GM18873 (cell line): ENCODE results near the gene ZNF654.
"Not testable (repeated sequence)": the region's sequence is repeated elsewhere in the genome, so short reads cannot be mapped to it uniquely, and the experiment has no call there.

ENCODE experiments used
- ATAC-seq: cut with Tn5 transposase; IDR thresholded peaks from one replicate; pipeline ENCODE4 v1.9.1; 2021; ENCODE audit warnings: mild to moderate bottlenecking, moderate library complexity, moderate number of reproducible peaks; ENCODE audit not compliant: unreplicated experiment, low FRiP score

ZNF654 gene

DNA sequence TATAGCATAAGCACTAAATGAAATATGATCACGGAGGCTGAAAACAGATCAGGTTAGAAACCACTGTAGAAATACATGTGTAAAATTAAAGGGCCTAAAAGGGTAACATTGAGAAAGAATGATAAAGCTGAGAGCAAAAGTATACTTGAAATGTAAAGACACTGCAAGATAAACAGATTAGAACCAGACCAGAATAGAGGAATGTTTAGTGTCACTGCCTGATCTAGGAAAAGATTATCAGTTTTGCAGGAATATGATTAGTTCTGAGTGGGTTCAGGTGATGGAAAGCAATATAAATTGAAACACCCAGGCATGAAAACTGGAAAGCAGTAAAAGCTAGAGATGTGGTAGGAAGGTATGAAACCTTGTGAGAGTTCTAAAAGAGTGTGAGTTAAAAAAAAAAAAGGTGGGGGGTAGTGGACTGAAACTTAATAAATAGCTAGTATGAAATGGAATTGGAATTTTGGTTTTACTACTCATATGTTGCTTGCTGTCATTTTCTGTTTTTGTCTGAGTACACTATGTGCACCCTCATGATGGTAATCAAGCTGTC lies 74.7 kb downstream of the ZNF654 start:
- no peak for ATAC-seq

DNA sequence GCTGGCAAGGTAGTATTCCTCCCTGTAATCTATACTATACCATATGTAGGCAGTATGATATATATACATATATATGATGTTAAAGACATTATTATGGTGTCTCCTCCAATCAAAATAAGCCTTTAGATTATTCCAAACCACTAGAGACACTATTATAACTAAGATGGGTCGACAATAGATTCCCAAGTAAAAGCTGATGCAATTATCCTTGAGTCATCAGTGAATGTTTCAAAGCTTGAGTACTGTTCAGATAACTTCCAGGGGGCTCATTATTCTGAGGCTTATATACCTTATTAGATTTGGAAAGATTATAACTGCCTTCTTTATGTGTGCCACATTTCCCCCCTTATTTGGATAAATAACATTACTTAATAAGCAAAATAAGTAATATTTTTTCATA lies 78.8 kb downstream of the ZNF654 start:
- ATAC-seq, result no peak

DNA sequence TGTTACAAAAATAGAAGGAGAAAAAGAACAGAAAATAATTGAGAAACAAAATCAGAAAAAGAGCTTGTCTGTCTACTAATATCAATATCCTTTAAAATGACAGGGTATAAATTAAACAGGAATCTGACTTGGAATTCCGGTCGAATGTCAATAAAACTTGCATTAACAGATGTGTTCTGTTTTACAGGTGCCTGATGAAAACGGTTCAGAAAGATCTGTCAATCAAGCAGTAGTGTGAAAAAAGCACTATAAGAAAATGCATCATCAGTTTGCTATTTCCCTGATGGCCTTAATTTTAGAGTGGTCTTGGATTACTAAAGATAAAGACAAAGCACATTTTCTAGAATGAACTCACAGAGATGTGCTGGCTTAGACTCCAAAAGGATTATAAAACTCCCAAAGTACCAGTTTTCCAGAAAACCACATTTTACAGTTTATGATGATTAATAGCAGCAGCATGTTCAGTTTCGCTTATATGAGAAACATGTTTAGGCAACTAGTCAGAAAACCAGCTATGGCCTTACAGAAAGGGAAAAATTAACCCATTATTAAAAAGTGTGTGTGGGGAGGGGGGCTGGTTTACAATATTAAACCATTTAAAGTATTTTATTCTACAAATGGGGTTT lies 82.5 kb downstream of the ZNF654 start:
- ATAC-seq, result no peak

DNA sequence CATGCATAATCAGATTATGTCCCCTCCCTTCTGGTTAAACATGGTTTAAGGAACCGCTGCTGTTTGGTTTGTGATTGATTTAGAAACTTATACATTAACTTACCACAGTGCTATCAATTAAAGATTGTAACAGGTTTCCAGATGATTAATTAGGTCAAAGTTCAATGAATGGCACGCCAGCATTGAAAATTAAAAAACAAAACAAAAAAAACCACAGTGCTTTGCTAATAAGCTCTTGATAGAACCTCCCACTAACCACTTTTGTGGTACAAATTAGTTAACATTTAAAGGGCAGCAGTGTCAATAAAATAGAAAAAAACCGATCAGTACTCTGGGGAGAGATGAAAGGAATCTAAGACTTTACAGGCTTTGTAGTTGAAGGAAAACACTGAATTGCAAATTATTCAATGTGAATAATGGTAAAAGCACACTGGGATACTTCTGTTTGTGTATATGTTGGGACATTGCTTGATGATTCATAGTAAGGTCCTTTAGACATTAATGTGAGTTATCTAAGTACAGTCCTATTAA lies 83.1 kb downstream of the ZNF654 start:
- ATAC-seq, result no peak

DNA sequence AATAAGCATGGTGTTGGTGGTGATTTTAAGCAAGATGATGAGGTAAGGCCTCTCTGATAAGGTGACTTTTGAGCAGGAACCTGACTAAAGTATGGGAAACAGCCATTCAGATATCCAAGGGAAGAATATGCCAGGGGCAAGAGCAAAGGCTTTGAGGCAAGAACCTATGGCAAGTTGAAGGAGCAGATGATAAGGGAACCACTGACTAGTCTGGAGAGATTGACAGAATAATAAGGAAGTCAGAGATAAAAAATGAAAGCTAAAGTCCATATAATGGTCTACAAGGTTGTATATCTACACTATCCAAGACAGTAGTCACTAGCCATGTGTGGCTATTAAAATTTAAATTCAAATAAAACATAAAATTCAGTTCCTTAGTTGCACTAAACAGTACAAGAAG lies 88.2 kb downstream of the ZNF654 start:
- ATAC-seq, result no peak

DNA sequence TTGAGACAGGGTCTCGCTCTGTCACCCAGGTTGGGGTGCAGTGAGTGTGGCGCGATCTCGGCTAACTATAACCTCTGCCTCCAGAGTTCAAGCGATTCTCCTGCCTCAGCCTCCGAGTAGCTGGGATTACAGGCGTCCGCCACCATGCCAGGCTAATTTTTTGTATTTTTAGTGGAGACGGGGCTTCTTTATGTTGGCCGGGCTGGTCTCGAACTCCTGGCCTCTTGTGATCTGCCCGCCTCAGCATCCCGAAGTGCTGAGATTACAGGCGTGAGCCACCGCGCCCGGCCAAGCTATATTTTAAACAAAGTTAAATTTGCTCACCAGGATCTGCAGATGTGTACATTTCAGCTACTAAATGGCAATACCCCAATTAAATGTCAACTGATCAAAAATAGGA lies 89.6 kb downstream of the ZNF654 start:
- no peak for ATAC-seq

DNA sequence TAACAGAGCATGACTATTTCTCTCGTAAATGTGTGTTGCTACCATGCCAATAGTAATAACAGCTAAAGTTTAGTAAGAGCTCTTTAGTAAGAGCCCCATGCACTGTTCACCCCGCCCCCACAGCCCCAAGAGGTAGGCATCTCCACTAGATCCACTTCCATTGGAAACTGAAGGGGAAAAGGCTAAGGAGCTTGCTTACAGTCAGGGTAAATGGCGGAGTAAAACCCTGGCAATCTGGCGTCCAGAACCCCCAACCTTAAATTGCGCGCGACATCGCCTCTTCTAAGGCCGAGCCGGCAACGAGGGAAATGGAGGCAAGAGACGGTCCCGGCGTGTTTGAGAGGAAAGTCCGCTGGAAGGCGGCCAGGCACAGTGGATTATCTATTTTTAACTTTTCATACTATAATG lies 90.0 kb downstream of the ZNF654 start:
- ATAC-seq, result peak; percentile 16

DNA sequence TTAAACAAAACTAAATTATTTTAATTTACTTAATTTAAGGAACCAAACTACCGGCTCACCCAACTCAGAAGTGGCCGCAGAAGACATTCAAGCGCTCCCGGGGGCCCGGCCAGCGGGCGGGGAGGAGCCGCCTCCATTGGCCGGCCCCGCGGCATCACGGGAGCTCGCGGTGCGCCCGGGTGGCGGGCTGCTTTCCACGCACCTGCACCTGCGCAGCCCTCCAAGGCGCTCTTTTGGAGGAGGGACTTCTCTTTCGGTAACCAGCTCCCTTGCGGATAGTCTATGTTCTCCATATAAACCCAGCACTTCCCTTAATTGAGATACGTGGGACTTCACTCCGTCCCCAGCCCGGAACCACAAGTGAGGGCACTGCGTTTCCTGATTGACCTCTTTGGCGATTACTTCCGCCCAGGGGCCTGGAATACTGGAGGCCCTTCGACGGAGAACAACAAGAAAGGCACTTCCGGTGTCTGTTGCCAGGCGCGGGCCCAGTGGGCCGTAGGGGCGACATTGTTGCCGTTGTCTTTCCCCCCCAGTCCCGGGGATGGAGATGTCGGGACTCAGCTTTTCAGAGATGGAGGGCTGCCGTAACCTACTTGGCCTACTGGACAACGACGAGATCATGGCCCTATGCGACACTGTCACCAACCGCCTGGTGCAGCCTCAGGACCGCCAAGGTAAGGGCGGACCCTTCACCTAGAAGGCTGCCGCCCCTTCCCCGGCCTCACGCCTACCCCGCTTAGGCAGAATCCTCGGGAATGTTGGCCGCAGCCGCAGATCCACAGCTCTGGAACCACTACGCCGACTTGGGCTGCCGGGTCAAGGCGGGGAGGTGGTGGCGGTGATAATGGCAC lies 90.7 kb downstream of the ZNF654 start, which contains the start of gene C3orf38:
Gene C3orf38 (plus strand): TSS at position 451 of the 854 bp plus-strand sequence. CDS start 94 bp downstream, at position 545.
- ATAC-seq, result peak; percentile 72

DNA sequence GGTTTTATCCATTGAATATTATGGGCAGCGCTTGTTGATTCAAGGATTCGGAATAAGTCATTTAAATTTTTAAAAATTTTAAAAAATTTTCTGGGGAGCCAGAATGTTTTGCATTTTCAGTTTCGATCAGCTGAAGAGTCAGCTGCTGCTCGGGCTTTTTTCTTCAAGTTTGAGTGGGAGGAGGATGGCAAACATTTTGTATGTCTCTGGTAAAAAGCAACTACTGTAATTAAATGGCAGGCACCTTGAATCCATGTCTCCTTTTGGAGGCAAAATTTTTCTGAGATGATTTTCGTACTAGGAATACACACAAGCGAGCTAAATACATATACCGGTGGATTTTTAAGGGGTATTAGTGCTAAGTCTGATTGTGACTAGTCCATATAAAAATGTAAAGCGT lies 91.3 kb downstream of the ZNF654 start:
- ATAC-seq, result peak; percentile 27

DNA sequence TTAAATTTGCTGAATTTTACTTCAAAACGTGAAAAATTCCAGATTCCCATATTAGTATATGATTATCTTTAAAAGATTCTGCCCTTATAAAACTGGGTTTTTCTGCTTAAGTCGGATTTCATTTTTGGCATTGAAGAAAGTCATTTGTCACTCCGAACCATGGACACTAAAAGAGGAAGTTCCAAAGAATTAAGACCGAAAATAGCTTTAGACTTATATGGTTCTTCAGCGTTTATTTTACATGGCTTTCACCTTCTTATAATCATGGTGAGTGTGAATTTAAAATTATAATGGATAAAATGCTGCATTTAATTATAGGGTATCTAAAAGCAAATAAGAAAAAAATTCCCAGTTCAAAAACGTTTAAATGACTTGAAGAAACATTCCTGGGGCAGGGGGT lies 91.8 kb downstream of the ZNF654 start:
- no peak for ATAC-seq

DNA sequence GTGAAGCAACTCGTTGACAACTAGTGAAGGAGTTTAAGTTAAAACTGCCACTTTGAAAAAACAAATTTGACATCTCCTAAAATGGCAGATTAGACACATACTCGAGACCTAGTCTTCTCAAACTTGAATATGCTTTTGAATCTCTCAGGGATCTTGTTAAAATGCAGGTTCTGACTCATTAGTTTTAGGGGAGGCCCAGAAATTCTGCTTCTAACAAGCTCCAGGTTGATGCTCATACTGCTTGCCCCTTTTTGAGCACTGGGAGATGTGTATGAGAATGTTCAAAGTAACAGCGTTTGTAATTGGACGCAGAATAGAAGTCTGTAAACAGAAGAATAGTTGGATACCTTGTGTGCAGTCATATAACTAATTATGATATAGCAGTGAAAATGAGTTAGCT lies 92.3 kb downstream of the ZNF654 start:
- ATAC-seq, result no peak

DNA sequence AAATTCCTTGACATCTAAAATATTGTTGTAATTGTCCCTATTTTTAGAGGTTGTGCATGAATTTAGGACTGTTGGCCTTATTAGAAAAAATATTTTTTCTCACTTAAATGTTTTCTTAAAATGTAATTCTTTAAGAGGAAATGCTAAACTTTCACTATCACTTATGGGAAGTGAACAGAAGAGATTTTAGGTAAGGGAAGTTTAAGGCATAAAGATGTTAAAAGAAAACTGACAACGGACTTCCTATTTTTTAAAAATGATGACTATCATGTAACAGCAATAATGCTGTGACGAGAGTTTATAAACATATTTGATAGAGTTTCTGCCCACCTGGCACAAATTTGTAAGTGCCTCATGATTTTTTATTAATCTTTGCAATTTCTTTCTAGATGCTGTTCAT lies 93.8 kb downstream of the ZNF654 start:
- no peak for ATAC-seq

DNA sequence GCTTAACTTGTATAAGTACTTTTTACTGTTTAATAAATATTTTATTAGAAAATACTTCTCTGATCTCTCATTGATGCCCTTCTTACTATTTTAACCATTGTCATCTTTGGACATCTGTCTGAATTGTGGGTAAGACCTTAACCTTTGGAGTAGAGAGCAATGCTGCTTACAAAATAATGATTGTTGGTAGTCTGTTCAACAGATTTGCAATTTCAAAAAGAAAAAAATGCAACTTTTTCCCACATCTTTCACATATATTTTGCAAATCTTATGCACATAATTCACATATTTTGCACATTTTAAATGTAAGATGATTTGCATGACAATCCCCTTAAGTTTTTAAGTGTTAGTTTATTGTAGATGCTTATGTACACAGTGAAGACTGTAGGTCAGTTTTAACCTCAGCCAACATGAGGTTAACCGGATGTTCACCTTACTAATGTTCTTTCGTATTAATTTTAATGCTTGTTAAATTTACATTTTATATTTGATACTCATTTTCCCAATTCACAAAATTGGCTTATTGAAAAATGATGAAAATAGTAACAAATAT lies 107.4 kb downstream of the ZNF654 start:
- ATAC-seq, result no peak

DNA sequence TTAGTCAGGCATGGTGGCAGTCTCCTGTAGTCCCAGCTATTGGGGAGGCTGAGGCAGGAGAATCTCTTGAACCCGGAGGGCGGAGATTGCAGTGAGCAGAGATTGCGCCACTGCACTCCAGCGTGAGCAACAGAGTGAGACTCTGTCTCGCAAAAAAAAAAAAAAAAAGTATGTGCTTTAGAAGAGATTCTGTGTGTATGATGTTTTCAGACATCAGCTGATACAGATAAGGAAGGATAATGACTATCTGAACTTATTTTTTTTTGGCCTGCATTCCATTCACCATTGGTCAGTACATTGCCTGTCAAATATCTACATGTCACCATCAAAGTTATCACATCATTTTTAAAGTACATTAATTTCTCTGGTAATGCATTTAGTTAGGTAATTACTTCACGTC lies 108.1 kb downstream of the ZNF654 start:
- no peak for ATAC-seq

DNA sequence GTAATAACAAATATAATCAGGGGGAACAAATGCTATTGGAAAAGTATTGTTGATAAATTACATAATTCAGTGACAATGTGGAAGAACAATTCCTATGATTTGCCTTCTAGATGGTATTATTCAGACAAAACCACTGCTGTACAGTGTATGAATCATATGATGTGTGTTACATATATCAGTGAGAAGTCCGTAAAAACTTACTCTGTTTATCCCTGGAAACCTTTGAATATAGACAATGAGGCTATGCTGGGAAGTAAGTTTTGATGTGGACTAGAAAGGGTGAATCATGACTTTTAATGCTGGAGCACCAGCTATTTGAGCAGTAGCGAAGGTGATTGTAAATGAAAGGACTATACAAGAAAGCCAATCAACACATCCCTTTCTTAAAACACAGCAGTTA lies 108.6 kb downstream of the ZNF654 start:
- no peak for ATAC-seq

DNA sequence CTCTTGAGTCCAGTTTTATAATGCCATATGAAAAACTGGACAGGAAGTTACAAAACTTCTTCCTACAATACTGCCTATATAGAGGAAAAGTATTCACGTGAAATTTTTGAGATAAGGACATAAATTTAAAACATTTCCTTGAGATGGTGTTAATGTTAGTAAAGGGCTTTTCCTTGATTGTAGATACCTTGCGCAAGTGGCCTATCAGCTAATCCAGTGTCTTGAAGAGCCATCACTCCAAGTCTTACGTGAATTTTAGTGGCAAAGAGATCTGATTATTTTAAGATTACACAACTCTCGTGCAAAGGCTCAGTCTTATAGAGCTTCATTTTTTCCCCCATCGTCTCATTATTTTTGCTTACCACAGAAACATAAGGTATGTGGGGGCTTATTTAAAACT lies 109.1 kb downstream of the ZNF654 start:
- ATAC-seq, result no peak

DNA sequence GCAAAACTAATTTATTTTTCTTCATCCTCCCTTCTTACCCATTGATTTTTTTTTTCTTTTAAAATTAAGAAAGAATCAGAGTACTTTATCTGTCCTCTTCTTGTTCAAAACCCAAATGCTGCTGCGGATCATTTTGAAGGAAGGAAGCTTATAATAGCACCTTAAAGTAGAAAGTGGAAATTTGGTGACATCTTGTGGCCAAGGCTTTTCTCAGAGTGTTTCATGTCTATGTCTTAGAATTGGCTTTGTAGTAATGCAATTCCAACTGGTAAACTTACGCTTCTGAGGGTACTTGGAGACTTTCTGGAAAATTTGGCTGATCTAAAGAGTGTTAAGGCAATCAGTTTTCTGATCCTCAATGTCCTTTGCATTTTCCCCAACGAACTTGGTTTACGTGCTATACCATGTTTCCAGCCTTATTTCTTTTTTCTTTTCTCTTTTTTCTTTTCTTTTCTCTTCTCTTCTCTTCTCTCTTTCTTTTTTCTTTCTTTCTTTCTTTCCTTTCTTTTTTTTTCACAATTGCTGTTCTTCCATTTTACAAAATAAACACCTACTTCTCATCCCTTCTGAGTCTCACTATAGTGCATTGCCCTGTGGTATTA lies 121.4 kb downstream of the ZNF654 start:
- ATAC-seq, result peak; percentile 77

DNA sequence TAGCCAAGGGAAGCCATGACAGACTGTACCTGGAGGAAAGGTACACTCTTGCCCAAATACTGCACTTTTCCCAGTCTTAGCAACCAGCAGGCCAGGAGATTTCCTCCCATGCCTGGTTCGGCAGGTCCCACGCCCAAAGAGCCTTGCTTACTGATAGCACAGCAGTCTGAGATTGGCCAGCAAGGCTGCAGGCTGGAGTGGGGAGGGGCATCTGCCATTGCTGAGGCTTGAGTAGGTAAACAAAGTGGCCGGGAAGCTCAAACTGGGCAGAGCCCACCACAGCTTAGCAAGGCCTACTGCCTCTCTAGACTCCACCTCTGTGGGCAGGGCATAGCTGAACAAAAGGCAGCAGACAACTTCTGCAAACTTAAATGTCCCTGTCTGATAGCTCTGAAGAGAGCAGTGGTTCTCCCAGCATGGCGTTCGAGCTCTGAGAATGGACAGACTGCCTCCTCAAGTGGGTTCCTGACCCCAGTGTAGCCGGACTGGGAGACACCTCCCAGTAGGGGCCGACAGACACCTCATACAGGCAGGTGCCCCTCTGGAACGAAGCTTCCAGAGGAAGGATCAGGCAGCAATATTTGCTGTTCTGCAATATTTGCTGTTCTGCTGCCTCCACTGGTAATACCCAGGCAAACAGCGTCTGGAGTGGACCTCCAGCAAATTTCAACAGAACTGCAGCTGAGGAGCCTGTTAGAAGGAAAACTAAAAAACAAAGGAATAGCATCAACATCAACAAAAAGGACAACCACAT lies 123.3 kb downstream of the ZNF654 start:
- ATAC-seq, result not testable (repeated sequence)

DNA sequence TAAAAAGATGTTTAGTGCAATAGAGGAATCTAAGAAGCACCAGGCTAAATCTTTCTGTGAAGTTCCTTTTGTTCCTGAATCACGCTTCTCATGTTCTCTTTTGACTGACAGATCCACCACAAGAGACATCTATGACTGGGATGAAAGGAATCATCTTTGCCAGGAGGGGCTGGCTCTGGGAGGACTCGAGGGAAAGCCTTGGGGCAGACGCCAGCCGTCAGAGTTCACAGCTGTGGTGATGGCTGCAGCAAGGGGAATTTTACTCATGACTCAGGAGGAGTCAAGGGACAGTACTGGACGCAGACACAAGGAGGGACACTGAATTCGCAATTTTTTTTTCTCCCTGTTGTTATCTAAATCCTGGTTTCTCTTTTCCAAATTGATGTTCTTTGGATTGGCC lies 129.4 kb downstream of the ZNF654 start:
- no peak for ATAC-seq

DNA sequence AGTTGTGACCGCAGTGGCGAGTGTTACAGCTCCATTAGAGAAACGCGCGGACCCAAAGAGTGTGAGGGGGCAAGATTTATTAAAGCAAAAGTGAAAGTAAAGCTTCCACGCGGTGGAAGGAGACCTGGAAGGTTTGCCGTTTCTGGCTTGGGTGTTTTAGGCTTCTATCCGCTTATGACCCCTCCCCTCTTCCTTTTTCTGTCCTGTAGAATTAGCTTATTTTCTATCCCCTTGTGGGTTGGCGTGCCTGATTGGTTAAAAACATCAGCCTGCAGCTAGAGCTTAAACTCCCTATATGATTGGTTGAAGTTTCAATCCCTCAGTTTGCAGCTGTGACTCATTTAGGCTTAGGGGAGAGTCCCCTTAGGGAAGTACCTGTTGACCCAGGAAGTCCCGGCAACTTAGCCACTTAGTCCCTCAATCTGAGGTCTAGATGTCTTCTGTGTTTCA lies 130.3 kb downstream of the ZNF654 start:
- ATAC-seq, result peak; percentile 97
